Measurements from ENCODE around the gene LTBP2.

The LTBP2 gene

GRCh38 chr14:74589291-74589879, 22.7 kb downstream of the LTBP2 start:
- DNase-seq, result no peak

GRCh38 chr14:74587363-74587707, 24.7 kb downstream of the LTBP2 start:
- no peak for DNase-seq

- no peak for DNase-seq
Measured at GRCh38 chr14:74586681-74587362, 25.2 kb downstream of the LTBP2 start.

- DNase-seq, result no peak
Measured at GRCh38 chr14:74585406-74586335, 26.4 kb downstream of the LTBP2 start.

- no peak for DNase-seq
Measured at GRCh38 chr14:74584951-74585350, 27.1 kb downstream of the LTBP2 start.

- no peak for DNase-seq
Measured at GRCh38 chr14:74583689-74584434, 28.2 kb downstream of the LTBP2 start.

- no peak for DNase-seq
Measured at GRCh38 chr14:74582910-74583581, 29.0 kb downstream of the LTBP2 start.

- no peak for DNase-seq
Measured at GRCh38 chr14:74580275-74580672, 31.8 kb downstream of the LTBP2 start.

GRCh38 chr14:74579447-74580274, 32.4 kb downstream of the LTBP2 start:
- peak in 2 of 4 experiments; percentile 17 to 32 for DNase-seq

- DNase-seq, result no peak
Measured at GRCh38 chr14:74578479-74578878, 33.6 kb downstream of the LTBP2 start.

- DNase-seq, result no peak
Measured at GRCh38 chr14:74577948-74578275, 34.1 kb downstream of the LTBP2 start.

- DNase-seq, result peak in 3 of 4 experiments; percentile 15 to 38 (median 36)
Measured at GRCh38 chr14:74577247-74577947, 34.6 kb downstream of the LTBP2 start.

GRCh38 chr14:74575936-74576335, 36.1 kb downstream of the LTBP2 start:
- no peak for DNase-seq

- peak in 3 of 4 experiments; percentile 26 to 58 (median 45) for DNase-seq
Measured at GRCh38 chr14:74575507-74575906, 36.5 kb downstream of the LTBP2 start.

GRCh38 chr14:74574706-74575105, 37.3 kb downstream of the LTBP2 start:
- DNase-seq, result peak; percentile 44 to 68 (median 66)

- DNase-seq, result no peak
Measured at GRCh38 chr14:74574090-74574433, 38.0 kb downstream of the LTBP2 start.

- DNase-seq, result no peak
Measured at GRCh38 chr14:74573421-74574089, 38.5 kb downstream of the LTBP2 start.

GRCh38 chr14:74572726-74573301, 39.2 kb downstream of the LTBP2 start:
- peak in 1 of 4 experiments; percentile 17 for DNase-seq

- DNase-seq, result peak; percentile 67 to 94 (median 84)
Measured at GRCh38 chr14:74571901-74572725, 39.9 kb downstream of the LTBP2 start.
